Transverse colon (tissue), 3 donors: Measurements from ENCODE around the gene NPR3.

Source experiments
- EP300 ChIP-seq: sonication (generic); formaldehyde crosslinking; IDR thresholded peaks from one replicate; pipeline ENCODE4 v1.6.1; 2017; ENCODE audit warnings: antibody characterized with exemption, low read depth
- POLR2A ChIP-seq: fragments of 450-650 bp; IDR thresholded peaks from one replicate; pipeline ENCODE4 v1.6.1; 2016; ENCODE audit warnings: antibody characterized with exemption, mild to moderate bottlenecking, moderate library complexity
- TF ChIP-seq, protein P1 (sequence below), 5 experiments: fragments of 200-600 bp in 3 of 5; fragments of 450-650 bp in 2 of 5; sonication (generic) in 3 of 5; IDR thresholded peaks; 1 replicate in 2 of 5; 2 replicates in 3 of 5; pipeline ENCODE4 v1.5.1; 2016 to 2017; ENCODE audit warnings: antibody characterized with exemption in 5 of 5, inconsistent platforms in 3 of 5, mild to moderate bottlenecking in 2 of 5, moderate library complexity in 1 of 5

DNA sequence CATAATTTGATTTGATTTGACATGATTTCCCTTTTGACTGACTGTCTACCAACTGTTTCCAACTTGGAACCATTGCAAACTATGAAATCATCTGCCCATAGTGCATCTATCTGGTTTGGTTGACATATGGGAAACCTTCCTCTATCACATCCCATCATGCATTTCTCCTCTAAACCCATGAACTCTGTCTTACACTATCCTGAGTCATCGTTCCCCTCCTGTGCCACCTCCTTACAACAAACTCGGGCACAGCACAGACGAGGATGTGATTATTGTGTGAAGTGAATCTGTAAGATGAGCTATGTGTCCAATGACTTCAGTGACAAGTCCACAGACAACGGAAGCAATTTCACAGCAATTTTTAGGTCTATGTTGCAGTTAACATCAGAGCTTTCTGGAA, 126.1 kb downstream of the NPR3 start:
- TF ChIP-seq POLR2A = no peak
- TF ChIP-seq, protein P1, sequence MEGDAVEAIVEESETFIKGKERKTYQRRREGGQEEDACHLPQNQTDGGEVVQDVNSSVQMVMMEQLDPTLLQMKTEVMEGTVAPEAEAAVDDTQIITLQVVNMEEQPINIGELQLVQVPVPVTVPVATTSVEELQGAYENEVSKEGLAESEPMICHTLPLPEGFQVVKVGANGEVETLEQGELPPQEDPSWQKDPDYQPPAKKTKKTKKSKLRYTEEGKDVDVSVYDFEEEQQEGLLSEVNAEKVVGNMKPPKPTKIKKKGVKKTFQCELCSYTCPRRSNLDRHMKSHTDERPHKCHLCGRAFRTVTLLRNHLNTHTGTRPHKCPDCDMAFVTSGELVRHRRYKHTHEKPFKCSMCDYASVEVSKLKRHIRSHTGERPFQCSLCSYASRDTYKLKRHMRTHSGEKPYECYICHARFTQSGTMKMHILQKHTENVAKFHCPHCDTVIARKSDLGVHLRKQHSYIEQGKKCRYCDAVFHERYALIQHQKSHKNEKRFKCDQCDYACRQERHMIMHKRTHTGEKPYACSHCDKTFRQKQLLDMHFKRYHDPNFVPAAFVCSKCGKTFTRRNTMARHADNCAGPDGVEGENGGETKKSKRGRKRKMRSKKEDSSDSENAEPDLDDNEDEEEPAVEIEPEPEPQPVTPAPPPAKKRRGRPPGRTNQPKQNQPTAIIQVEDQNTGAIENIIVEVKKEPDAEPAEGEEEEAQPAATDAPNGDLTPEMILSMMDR (IDR thresholded peaks at IDR 0.05) = no peak
- no peak for TF ChIP-seq EP300
